SHP77 (cell line): ENCODE data around the gene MAPK4.
A peak's percentile ranks its signal among the peaks of the same experiment; 100 is the strongest.

ENCODE experiments used
- DNase-seq, 2 experiments: peaks; one replicate each; lab custom pipeline; 2025; lab: John Stamatoyannopoulos, UW

MAPK4 gene

DNA sequence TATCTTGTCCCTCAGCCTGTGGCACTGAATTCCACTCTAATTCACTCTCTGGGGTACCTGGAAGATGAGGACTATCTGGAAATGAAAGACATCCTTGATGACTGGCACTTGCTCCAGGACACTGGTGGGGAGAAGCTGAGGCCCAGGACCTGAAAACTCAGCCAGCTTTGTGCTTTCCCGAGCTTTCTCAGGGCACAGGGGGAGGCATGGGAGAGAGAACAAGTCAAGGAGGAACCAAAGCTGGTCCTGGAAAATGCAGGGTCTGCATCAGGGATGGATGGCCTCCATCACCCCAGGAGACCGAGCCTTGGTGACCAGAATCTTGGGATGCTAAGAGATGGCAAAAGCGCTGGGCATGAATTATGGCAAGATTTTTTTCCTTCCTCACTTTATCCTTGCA, 65.1 kb downstream of the MAPK4 start:
- no peak for DNase-seq

DNA sequence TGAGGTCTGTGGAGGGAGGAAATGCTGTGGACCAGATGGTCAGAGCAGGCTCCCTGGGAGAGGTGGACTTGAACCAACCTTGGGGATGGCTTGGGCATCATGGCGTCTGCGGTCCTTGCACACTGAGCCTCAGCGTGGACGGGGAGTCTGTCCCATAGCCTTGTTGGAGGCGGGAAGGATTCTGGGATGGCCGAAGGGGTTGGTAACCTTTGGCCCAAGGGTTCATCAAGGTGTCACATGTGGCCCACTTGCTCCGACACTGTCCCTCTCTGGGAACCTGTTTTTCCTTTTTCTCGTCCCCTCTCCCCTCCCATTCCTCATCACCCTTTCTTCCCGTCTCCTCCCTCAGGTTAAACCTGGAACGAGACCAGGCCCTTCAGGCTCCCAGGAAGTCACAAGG, 66.4 kb downstream of the MAPK4 start:
- no peak for DNase-seq

DNA sequence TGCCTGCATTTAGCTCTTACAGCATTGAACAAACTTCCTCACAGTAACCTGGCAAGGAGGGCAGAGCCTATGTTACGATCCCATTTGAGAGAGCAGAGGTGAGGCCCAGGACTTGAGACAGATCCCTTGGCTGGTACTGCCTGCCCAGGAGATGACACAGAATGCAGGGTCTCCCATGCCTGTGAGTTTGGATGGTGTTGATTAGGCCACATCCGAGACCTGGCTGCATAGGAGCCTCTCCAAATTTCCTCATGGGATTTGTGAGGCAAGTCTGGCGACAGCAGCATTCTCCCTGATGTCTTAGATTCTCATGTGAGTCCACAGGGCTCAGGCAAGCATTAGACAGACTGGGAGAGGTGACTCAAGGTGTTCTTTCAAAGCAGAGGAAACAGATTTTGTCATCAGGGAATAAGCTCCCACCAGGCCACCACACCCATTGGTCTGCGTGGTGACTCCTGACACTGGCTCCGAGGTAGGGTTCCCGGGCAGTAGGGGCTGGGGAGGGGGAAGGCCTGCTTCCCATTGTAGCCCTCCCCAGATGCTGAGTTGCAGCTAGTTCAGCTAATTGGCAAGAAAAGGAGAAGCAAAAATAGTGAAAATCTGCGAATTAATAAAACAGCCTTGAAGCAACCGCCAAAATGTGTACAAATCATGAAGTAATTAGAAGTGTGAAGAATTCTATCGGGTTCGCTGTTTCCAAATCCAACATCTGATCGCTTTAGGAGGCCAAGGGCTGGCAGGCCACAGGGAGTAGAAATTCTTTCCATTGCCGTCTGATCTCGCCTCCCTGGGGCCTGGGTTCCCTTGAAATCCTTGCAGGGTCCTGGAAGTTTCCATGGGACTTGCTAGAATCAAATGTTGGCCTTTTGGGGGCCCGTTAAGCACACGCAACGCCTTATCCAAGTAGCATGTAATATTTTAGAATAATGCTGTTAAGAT, 68.0 kb downstream of the MAPK4 start:
- DNase-seq: no peak

DNA sequence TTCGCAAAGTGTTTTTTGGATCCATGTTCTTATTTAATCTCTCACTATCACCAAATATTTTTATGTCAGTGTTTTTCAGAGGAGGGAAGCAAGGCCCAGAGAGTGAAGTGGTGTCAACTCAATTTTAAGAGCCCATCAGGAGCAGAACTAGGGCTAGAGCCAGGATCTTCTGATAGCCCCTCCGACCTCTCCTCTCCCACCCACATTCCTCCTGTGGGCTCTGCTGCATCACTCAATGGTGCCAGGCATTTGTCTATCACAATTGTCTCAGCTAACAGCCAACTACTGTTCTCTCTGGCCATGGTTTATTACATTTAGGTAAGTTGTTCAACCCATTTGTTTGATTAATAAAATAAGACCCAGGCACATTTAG, 68.6 kb downstream of the MAPK4 start:
- no peak for DNase-seq

DNA sequence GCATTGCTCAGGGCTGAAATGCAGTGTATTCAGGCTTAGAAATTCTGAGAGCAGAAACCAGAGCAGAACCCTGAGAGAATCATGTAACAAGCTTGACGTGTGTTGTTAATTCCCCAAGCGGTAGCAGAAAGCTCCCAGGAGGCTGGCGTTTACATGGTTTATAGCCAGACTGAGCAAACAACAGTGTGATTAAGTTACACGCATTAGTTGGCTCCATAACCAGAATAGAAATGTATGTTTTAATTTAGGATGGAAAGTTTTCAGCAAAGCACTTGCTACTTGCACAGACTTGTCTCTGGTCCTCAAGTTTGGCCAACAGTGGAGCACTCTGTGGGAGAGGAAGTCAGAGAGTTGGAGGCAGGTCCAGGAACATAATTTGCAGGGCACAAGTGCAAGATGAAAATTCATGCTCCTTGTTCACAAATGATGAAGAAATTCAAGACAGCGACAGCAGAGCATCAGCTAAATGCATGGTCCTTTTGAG, 69.3 kb downstream of the MAPK4 start:
- DNase-seq: no peak

DNA sequence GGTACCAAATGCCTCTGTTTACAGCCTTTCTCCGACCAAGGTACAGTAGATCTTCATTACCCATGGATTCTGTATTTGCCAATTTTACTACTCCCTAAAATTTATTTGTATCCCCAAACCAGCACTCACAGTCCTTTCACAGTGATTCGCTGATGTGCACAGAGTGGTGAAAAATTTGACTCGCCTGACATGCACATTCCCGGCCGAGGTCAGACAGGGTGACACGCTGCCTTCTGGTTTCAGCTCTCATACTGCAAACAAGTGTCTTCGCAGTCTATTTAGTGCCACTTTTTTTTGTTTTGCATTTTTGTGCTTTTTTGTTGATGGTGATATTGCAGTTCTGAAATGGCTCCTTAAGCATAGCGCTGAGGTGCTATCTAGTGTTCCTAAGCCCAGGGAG, 71.0 kb downstream of the MAPK4 start:
- DNase-seq: no peak

DNA sequence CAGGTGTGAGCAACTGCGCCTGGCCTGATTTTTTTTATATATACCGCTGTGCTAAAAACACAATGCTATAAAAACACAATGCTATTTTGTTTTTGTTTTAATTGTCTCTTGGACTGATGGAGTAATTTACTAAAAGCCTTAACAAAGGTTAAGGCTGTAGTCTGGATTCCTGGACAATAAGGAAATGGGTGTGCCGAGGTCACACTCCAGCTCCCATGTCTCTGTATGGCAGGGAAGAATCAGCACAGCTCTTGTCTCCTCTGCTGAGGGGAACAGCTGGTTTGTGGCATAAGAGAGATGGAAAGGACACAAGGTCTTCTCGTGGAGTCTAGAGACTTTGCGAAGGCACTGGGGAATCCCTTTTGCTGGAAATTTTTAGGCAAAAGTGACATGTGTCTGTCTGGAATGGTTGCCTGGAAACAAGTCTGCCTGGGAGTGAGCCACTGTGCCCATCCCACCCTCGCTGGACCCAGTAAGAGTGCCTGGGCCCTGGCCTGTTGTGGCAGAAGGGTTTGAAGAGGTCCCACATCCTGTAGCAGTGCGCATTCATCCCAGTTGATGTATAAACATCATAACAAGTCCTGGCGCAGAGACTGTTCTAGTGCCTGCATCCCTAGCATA, 73.1 kb downstream of the MAPK4 start:
- DNase-seq: no peak

DNA sequence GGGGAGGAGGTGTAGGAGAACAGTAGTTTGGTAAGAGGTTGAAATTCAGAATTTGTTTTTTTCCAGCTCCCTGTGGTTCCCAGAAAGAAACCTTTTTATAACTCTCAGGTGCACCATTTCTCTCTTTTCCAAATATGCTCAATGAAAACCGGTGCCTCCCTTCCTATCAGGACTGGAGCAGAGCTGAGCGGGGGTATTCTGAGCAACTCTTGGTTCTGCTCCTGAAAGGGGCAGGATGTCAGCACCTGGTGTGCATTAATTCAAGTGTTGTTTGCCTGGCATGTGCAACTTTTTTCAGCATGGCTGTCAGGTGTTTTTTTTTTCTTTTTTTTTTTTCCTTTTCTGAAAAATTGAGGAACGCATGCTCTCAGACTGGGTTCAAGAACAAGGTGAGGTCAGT, 74.1 kb downstream of the MAPK4 start:
- DNase-seq: no peak

DNA sequence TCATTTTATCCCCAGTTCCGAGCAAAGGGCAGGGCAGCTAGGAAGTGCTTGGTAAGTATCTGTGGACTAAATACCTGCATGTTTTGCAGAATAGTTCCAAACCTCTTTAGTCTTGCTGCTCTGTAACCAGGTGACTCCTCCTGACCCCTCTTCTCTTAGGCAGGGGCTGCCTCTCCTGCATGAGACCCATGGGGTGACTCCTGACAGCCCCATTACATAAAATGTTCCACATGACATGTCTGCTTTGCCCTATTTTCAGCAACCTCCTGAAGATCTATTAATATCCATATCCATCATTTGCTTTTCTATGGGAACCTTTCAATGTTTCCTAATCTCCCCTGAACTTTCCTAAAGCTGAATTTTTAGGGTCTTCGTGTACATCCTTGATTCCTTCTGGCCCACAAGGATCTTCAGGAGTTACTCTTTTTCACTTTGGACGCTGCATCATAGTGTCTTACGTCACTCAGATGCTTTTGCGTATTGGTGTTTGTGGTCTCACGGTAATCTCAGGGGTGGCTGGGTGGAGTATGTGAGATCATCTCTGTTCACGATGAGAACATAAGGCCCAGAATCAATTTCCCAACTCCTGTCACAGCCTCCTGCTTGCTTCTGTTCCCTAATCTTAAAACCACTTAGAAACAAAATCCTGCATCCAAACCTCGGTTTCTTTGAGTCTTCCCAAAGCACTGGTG, 76.6 kb downstream of the MAPK4 start:
- DNase-seq: no peak

DNA sequence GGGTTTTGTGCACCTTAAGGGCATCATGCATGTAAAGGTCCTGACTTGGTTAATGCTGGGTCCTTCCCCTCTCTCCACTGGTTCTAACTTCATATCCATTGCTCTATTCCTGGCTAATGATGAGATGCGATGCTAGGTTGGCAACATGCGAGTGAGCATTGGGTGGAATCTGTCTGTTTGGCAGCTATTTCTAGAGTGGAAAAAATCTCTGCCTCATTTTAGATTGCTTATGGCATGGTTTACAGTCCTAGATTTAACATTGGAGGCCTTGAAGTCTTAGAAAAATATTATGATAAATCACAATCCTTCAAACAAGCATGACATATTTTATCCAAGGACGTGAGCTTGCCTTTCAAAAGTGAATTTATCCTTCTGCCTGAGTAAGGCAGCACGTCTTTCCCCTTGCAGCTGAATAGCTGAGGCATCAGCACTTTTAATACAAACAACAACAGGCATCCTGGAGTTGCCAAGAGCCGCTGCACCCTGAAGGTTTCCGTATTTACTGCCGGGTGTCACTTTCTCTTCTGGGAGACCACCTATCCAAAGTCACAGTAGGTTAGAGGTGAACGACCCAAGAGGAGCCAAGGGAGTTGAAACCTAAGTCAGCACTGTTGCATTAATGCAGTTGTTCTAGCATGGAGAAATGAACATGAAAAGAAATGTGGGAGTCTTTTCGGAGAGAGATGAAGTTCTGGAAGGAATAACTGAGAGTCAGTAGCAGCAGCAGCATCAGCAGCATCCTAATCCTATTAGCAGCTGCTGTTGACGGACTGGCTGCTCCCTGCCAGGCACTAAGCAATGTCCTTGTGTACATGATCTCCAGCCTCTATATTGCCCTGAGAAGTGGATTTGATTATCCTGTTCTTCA, 78.4 kb downstream of the MAPK4 start:
- no peak for DNase-seq

DNA sequence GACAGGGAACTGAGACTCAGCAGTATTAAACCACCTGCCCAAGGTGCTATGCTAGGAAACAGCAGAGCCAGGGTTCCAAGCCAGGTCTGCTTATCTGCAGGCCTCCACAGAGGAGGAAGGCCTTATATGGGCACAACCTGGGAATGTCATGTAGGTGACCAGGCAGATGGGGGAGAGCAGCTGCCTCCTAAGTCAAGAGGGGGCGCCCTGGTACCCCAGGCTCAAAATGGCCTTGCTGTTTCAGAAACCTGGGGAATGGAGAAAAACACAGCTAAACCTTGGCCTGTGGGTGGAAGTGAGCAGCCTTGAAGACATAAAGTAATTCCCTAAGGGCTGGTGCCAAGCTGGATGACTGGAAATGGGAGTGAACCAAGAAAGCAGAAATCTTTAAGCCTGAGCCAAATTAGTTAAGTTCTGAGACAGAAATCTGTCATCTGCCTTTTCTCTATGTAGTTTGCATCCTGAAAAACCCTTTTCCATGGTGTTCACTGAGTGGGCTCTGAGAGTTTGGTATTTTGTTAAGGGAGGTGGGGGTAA, 79.1 kb downstream of the MAPK4 start:
- no peak for DNase-seq

DNA sequence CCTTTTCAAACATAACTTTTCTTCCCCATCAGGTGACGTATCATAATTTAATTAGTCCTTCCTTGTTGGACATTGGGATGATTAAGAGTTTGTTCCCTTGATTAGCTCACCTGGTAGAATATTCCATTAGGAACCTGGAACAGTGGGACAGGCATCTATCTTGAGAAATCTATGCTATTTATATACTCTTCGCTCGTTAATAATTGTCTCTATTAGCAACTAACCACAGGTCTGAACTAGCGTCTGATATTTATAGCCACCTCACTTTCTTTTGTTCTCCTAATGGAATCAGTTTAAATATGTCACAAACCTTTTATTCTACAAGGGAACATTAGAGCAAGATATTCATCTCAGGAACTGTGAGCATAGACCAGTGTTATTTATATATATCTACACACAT, 79.8 kb downstream of the MAPK4 start:
- DNase-seq: no peak

DNA sequence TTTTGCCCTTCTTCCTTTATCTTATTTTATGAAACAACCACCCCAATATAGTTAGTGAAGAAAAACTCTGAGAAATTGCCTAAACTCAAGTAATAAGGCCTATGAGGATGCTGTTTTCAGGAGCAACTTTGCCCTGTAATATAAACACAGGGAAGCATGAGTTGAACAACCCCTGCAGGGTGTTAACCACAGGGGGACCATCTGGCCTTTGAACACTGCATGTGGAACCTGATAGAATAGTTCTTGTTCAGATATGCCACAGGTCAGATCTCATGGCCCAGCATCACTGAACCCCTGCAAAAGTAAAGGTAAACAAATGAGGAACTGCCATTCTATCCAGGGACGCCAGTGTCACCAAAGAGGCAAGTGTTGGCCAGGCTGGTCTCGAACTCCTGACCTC, 82.6 kb downstream of the MAPK4 start:
- DNase-seq: no peak

DNA sequence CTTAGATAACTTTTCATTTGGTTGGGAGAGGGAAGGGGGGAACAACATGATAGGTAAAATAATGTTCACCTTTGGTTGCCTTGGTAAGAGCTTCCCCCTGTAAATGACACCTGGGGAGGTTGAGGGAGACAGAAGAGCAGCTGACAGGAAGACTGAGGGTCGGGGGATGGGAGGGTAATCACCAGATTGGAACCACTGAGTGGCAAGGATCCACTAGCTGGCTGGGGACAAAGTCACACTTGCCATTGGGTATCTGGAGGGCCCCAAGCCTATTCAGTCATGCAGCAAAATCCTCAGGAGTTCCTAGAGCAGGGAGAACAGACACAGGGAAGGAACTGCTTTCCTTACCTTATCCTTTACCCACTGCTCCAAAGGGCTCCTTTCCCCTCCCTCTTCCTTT, 84.3 kb downstream of the MAPK4 start:
- DNase-seq: no peak

DNA sequence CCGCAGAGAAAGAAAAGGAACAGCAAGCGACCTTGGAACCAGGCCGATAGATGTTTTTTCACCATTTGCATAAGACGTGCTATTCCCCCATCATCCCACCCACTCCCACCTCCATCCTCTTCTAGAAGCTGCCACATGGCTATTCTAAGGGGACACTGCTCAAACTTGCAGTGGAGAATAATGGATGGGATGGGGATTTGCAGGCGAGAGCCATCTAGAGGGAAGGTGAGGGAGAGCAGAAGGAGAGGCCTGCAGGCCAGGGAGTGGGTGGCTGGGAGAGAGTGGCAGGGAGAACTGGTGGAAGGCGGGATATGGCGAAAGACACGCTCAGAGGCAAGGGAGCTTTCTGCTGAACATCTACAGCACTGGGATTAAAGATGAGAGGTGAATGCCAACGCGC, 84.9 kb downstream of the MAPK4 start:
- peak; percentile 8 to 25 for DNase-seq

DNA sequence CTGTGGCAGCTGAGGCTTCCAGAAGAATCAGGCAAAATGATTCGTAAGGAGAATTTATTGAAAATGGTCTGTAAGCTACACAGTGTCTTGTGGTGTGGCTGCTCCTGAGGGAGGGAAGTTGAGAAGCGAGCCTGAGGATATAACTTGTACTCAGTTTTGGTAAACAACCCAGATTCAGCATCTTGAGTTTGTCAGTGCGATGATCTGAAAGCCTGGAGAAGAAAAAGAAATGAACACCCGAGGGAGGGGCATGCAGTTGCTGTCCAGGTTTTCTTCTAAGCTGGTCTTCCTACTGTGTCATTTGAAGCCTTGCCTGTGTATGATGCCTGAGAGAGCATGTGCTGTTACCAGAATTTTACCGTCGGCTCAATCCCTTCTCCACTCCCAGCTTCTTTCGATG, 87.3 kb downstream of the MAPK4 start:
- DNase-seq: no peak

DNA sequence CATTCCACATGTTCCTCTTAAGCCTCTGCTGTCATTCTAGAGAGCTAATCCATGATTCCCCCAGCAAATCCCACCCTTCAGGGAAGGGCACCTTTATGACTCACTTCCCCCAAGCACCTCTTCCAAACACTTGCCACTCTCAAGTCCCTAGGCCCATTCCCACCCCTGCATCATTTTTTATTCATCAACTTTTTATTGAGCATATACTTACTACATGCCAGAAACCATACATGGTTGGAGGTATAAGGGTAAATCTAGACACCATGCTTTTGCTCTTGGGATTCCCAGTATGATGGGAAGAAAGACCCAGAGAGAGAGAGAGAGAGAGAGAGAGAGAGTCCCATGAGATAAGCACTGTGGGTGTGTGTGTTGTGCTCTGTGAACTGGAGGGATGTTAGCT, 87.9 kb downstream of the MAPK4 start:
- DNase-seq: no peak

DNA sequence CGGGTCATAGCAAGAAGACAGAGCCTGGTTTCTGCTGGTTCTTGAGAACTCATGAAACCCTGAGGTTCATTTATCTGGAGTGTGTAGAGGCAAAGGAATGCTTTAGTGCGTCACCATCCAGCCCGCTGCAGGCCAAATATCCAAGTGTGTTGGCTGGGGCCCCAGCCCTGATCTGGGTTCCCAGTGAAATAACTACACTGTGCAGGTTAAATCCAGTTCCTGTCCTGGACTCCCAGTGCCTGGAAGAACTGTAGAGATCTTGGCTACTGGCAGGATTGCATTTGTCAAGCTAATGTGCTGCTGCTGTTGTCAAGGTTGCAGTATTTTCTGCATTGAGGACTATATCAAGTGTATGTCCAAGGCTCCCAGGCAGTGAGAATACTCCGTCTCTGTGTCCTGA, 89.9 kb downstream of the MAPK4 start:
- no peak for DNase-seq

DNA sequence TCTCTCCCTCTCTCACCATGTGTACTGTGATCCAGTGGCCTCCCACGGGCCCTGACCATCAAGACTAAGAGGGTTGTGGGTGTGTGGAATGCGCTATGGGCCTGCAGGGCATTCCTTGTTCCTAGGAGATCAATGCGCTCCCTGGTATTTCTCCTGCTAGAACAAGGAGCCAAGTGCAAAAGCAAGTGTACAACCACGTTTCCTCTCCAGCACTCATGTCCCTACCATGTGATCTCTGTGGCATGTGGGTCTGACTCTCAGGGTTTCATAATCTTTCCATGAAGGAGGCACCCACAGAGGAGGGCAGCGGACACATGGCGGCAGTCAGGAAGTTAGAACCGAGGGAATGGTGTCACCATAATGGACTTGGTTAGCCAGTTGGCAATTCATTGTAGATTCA, 91.4 kb downstream of the MAPK4 start:
- no peak for DNase-seq

DNA sequence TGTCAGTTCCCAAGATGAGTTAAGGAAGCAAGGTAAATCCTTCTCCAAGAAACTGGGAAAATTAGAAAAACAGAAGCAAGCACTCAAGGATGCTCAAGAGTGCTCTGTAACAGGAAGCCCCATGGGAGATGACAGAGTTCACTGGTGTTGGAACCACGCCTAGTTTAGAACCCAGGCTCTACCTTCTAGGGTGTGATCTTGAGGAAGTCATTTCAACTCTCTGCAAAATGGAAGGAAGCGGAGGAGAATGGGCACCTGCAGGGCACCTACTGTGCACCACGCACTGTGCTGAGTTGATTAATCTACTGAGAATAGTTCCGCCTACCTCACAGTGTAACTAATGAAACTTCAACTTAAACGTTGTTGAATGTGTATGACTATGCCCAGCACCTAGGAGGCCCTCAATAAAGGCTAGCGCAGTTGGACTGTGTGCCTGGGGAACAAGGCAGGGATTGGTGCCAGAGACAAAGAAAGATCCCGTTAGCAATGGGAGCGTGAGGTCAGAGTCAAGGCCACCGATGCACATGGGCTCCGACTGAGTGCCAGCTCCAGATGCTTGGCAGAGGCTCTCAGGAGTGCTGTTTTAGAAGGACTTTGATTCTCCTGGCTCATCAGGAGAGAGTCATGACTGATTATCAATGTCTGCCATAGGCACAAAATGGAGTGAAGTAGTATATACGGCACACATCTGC, 93.7 kb downstream of the MAPK4 start:
- DNase-seq: no peak

DNA sequence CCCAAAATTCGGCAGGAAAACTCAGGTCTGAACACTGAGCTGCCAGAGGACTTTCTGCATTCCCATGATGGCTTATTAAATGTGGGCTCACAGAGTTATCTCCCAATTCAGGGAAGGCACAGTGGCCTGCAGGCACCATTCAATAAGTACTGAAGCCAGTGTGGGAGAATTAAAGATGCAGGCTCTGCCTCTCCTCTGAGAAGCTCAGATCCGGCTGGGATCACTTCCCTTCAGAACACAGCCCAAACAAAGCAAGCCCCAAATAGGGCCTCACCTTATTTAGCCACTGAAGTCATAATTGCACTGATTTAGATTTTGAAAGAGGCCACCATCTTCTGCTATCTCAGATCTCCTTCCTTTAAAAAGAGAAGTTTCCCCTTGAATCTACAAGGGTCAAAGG, 94.3 kb downstream of the MAPK4 start:
- DNase-seq: no peak
